H1 (cell line): Measurements from ENCODE around the gene HMGCS2.

ENCODE experiments used
- EP300 ChIP-seq, 2 experiments: IDR thresholded peaks; 1 replicate in 1 of 2; 2 replicates in 1 of 2; pipeline ENCODE4 v1.6.1; 2011 to 2012; ENCODE audit warnings: low read depth in 2 of 2, low read length in 2 of 2, mild to moderate bottlenecking in 2 of 2, borderline replicate concordance in 1 of 2, inconsistent platforms in 1 of 2, moderate library complexity in 1 of 2
- GABPA ChIP-seq: IDR thresholded peaks from 2 replicates; pipeline ENCODE4 v1.6.1; 2011; ENCODE audit warnings: mild to moderate bottlenecking, low read length, moderate library complexity, borderline replicate concordance; ENCODE audit not compliant: insufficient read depth
- JUN ChIP-seq: IDR thresholded peaks from 2 replicates; pipeline ENCODE4 v1.6.1; 2011; ENCODE audit warnings: low read depth, mild to moderate bottlenecking, improper control_type of control experiment, low read length
- POLR2A ChIP-seq, 2 experiments: IDR thresholded peaks; 1 replicate in 1 of 2; 2 replicates in 1 of 2; pipeline ENCODE4 v1.6.1; 2011; ENCODE audit warnings: low read depth in 2 of 2, low read length in 2 of 2, mild to moderate bottlenecking in 2 of 2; ENCODE audit errors: control extremely low read depth in 1 of 2
- POLR2AphosphoS5 ChIP-seq: IDR thresholded peaks from 2 replicates; pipeline ENCODE4 v1.6.1; 2011; ENCODE audit warnings: low read depth, low read length
- YY1 ChIP-seq: IDR thresholded peaks from 2 replicates; pipeline ENCODE4 v1.6.1; 2011; ENCODE audit warnings: low read depth, mild to moderate bottlenecking, low read length
- ZNF274 ChIP-seq: IDR thresholded peaks from 2 replicates; pipeline ENCODE4 v1.7.0; 2012; ENCODE audit warnings: low read length, borderline replicate concordance; ENCODE audit errors: extremely low read depth
- TF ChIP-seq, protein P1 (sequence below), 3 experiments: IDR thresholded peaks; 1 replicate in 2 of 3; 2 replicates in 1 of 3; pipeline versions ENCODE4 v1.5.1 to v1.6.1; 2011; ENCODE audit warnings: low read length in 3 of 3, mild to moderate bottlenecking in 3 of 3, inconsistent platforms in 2 of 3, low read depth in 1 of 3, moderate library complexity in 1 of 3; ENCODE audit not compliant: insufficient read depth in 1 of 3; ENCODE audit errors: control extremely low read depth in 1 of 3
- TF ChIP-seq, protein P2 (sequence below): IDR thresholded peaks from 2 replicates; pipeline ENCODE4 v1.6.1; 2011; ENCODE audit warnings: low read depth, mild to moderate bottlenecking, low read length; ENCODE audit not compliant: insufficient read depth

DNA sequence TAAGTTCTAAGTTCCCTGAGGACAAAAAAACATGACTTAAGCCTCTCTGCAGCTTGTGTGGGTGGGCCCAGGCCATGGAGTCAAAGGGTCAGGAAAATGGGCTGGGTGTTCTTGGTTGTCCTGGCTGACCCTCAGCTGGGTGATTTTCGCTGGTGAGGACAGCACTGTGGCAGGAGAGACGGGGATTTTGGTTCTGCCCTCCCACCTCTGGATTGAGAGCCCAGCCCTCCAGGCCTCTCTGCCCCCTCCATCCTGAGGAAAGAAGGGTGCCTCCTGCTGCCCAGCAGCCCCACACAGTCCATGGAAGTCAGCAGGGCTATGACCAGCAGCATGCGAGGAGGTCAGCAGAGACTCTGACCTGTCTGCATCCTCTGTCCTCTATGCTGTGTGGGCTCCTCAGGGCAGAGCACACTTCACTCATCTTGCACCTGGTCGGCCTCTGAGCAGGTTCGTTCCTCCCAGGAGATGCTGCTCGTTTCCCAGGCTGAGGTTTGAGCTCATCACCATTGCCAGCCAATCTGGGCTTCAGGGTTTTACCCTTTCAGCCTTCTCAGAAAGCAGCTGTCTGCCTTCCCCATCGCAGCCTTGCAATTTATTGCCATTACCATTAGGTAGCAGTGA lies 30.5 kb downstream of the HMGCS2 start:
- TF ChIP-seq POLR2A (IDR thresholded peaks at IDR 0.05; ENCODE audit: control extremely low read depth in 1 of 2, low read depth in 2 of 2, low read length in 2 of 2) (no peak), POLR2AphosphoS5 (peak; percentile 55; the same call in 1 of the 2 replicates), GABPA (no peak), JUN (no peak), ZNF274 (no peak), EP300 (IDR thresholded peaks at IDR 0.05; ENCODE audit: borderline replicate concordance in 1 of 2, low read depth in 2 of 2, low read length in 2 of 2) (no peak), YY1 (no peak)
- TF ChIP-seq, protein P1, sequence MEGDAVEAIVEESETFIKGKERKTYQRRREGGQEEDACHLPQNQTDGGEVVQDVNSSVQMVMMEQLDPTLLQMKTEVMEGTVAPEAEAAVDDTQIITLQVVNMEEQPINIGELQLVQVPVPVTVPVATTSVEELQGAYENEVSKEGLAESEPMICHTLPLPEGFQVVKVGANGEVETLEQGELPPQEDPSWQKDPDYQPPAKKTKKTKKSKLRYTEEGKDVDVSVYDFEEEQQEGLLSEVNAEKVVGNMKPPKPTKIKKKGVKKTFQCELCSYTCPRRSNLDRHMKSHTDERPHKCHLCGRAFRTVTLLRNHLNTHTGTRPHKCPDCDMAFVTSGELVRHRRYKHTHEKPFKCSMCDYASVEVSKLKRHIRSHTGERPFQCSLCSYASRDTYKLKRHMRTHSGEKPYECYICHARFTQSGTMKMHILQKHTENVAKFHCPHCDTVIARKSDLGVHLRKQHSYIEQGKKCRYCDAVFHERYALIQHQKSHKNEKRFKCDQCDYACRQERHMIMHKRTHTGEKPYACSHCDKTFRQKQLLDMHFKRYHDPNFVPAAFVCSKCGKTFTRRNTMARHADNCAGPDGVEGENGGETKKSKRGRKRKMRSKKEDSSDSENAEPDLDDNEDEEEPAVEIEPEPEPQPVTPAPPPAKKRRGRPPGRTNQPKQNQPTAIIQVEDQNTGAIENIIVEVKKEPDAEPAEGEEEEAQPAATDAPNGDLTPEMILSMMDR (IDR thresholded peaks at IDR 0.05; ENCODE audit: control extremely low read depth in 1 of 3, insufficient read depth in 1 of 3, low read depth in 1 of 3, low read length in 3 of 3) = no peak
- TF ChIP-seq, protein P2, sequence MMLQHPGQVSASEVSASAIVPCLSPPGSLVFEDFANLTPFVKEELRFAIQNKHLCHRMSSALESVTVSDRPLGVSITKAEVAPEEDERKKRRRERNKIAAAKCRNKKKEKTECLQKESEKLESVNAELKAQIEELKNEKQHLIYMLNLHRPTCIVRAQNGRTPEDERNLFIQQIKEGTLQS = no peak
